CD4-positive, alpha-beta T cell treated with Interleukin-15 for 1 hour (primary cell): ENCODE results near the gene HOPX.
"Not testable (repeated sequence)": the region's sequence is repeated elsewhere in the genome, so short reads cannot be mapped to it uniquely, and the experiment has no call there.

ENCODE experiments used
- DNase-seq: peaks from one replicate; pipeline ENCODE4 v3.0.0-alpha.2; 2020

The HOPX gene

GRCh38 chr4:56686537-56687231, 5.6 kb upstream of the HOPX start:
- no peak for DNase-seq

GRCh38 chr4:56684320-56685050, 3.4 kb upstream of the HOPX start:
- no peak for DNase-seq

GRCh38 chr4:56683455-56683854, 2.4 kb upstream of the HOPX start:
- DNase-seq, result no peak

- DNase-seq, result no peak
Observed at GRCh38 chr4:56681853-56682525, 893 bp upstream of the HOPX start.

- no peak for DNase-seq
Observed at GRCh38 chr4:56680266-56680665, 830 bp downstream of the HOPX start.

GRCh38 chr4:56677711-56678110, 3.4 kb downstream of the HOPX start:
- no peak for DNase-seq

- no peak for DNase-seq
Observed at GRCh38 chr4:56674984-56675383, 6.1 kb downstream of the HOPX start.

GRCh38 chr4:56671860-56672259, 9.2 kb downstream of the HOPX start:
- DNase-seq, result no peak

GRCh38 chr4:56671373-56671772, 9.7 kb downstream of the HOPX start:
- no peak for DNase-seq

- no peak for DNase-seq
Observed at GRCh38 chr4:56668267-56668666, 12.8 kb downstream of the HOPX start.

- DNase-seq, result not testable (repeated sequence)
Observed at GRCh38 chr4:56667396-56667795, 13.7 kb downstream of the HOPX start.

GRCh38 chr4:56666279-56666678, 14.8 kb downstream of the HOPX start:
- no peak for DNase-seq

GRCh38 chr4:56665781-56666180, 15.3 kb downstream of the HOPX start:
- DNase-seq, result no peak

- DNase-seq, result no peak
Observed at GRCh38 chr4:56662782-56663468, 18.2 kb downstream of the HOPX start.

GRCh38 chr4:56659946-56660345, 21.1 kb downstream of the HOPX start:
- no peak for DNase-seq

GRCh38 chr4:56658528-56658927, 22.6 kb downstream of the HOPX start:
- no peak for DNase-seq

- DNase-seq, result no peak
Observed at GRCh38 chr4:56657818-56658217, 23.3 kb downstream of the HOPX start.

- no peak for DNase-seq
Observed at GRCh38 chr4:56657128-56657527, 24.0 kb downstream of the HOPX start.

GRCh38 chr4:56656346-56656643, 24.8 kb downstream of the HOPX start:
- DNase-seq, result peak; percentile 52

GRCh38 chr4:56655627-56656345, 25.3 kb downstream of the HOPX start:
- DNase-seq, result no peak

GRCh38 chr4:56655209-56655626, 25.9 kb downstream of the HOPX start:
- DNase-seq, result no peak

GRCh38 chr4:56654238-56654632, 26.9 kb downstream of the HOPX start:
- no peak for DNase-seq
